CD14-positive monocyte (primary cell): Measurements from ENCODE around the gene ERBB4. TPM values are rescaled to one million over a fixed set of nuclear protein-coding genes. Genes with fewer than 3 reads are reported as not detected.

ENCODE experiments used
- DNase-seq, 3 donors: peaks; one replicate each; pipeline ENCODE4 v3.0.0-alpha.2; 2011 to 2022
- H2AFZ ChIP-seq: 2 replicates; pipeline ENCODE4 v1.6.0; 2012; ENCODE audit warnings: mild to moderate bottlenecking, low read depth, low read length, inconsistent platforms; ENCODE audit not compliant: insufficient read depth, poor library complexity, severe bottlenecking
- H3K27ac ChIP-seq, 2 donors: 1 replicate in 1 of 2; 2 replicates in 1 of 2; pipeline ENCODE4 v1.5.1; 2012 to 2013; ENCODE audit warnings: low read length in 2 of 2, control low read depth in 1 of 2, inconsistent platforms in 1 of 2, low read depth in 1 of 2, mild to moderate bottlenecking in 1 of 2
- H3K27me3 ChIP-seq, 2 donors: one replicate each; pipeline versions ENCODE4 v1.6.0 to v1.6.1; 2011 to 2013; ENCODE audit warnings: low read length in 2 of 2; ENCODE audit not compliant: control insufficient read depth in 2 of 2, insufficient read depth in 2 of 2
- H3K36me3 ChIP-seq, 2 donors: replicated peaks in 1 of 2; 1 replicate in 1 of 2; 2 replicates in 1 of 2; pipeline versions ENCODE4 v1.5.1 to v1.6.1; 2012 to 2013; ENCODE audit warnings: low read length in 2 of 2, control low read depth in 1 of 2, inconsistent platforms in 1 of 2, mild to moderate bottlenecking in 1 of 2; ENCODE audit not compliant: insufficient read depth in 2 of 2, control insufficient read depth in 1 of 2
- H3K4me1 ChIP-seq, 2 donors: 1 replicate in 1 of 2; 2 replicates in 1 of 2; pipeline versions ENCODE4 v1.5.1 to v1.6.1; 2012 to 2013; ENCODE audit warnings: low read length in 2 of 2, control low read depth in 1 of 2, inconsistent platforms in 1 of 2, mild to moderate bottlenecking in 1 of 2, moderate library complexity in 1 of 2; ENCODE audit not compliant: insufficient read depth in 2 of 2, control insufficient read depth in 1 of 2
- H3K4me2 ChIP-seq: replicated peaks from 2 replicates; pipeline ENCODE3; 2012; ENCODE audit warnings: low read length, moderate library complexity, mild to moderate bottlenecking; ENCODE audit not compliant: poor library complexity, severe bottlenecking; ENCODE audit errors: extremely low read depth
- H3K4me3 ChIP-seq, 3 experiments: fragments of 200-600 bp in 1 of 3; sonication (generic) in 1 of 3; replicated peaks in 1 of 3; 1 replicate in 2 of 3; 2 replicates in 1 of 3; pipeline ENCODE4 v1.5.1; 2011 to 2013; ENCODE audit warnings: low read length in 3 of 3, mild to moderate bottlenecking in 3 of 3, control low read depth in 2 of 3, low read depth in 2 of 3, inconsistent platforms in 1 of 3, moderate library complexity in 1 of 3
- H3K79me2 ChIP-seq: 2 replicates; pipeline ENCODE4 v1.6.0; 2012; ENCODE audit warnings: mild to moderate bottlenecking, control low read depth, inconsistent platforms, low read length, moderate library complexity; ENCODE audit not compliant: insufficient read depth
- H3K9ac ChIP-seq: 2 replicates; pipeline ENCODE4 v1.6.0; 2017; ENCODE audit warnings: low read length, mild to moderate bottlenecking; ENCODE audit not compliant: insufficient read depth, poor library complexity, severe bottlenecking
- H3K9me3 ChIP-seq, 2 donors: replicated peaks in 1 of 2; 1 replicate in 1 of 2; 2 replicates in 1 of 2; pipeline versions ENCODE4 v1.5.1 to v1.6.1; 2012 to 2013; ENCODE audit warnings: low read length in 2 of 2, control low read depth in 1 of 2; ENCODE audit not compliant: control insufficient read depth in 1 of 2, insufficient read depth in 1 of 2
- H4K20me1 ChIP-seq: 2 replicates; pipeline ENCODE4 v1.6.0; 2012; ENCODE audit warnings: mild to moderate bottlenecking, low read length, control low read depth, moderate library complexity; ENCODE audit not compliant: insufficient read depth
- H3K27ac Mint-ChIP-seq, 7 donors: one replicate each; pipeline ENCODE4 v1.8.0; 2020; ENCODE audit warnings: mild to moderate bottlenecking in 7 of 7, mixed read lengths in 7 of 7, moderate library complexity in 6 of 7, inconsistent platforms in 2 of 7
- H3K27me3 Mint-ChIP-seq, 3 donors: one replicate each; pipeline ENCODE4 v1.8.0; 2021 to 2022; ENCODE audit warnings: low read depth in 3 of 3, mild to moderate bottlenecking in 3 of 3, mixed read lengths in 3 of 3, moderate library complexity in 3 of 3, inconsistent platforms in 1 of 3
- H3K36me3 Mint-ChIP-seq, 2 donors: one replicate each; pipeline ENCODE4 v1.8.0; 2020; ENCODE audit warnings: mixed read lengths in 2 of 2, inconsistent platforms in 1 of 2, mild to moderate bottlenecking in 1 of 2
- H3K4me1 Mint-ChIP-seq: one replicate; pipeline ENCODE4 v1.8.0; 2020; ENCODE audit warnings: mild to moderate bottlenecking, mixed read lengths
- H3K4me3 Mint-ChIP-seq, 2 donors: one replicate each; pipeline ENCODE4 v1.8.0; 2020; ENCODE audit warnings: mild to moderate bottlenecking in 2 of 2, mixed read lengths in 2 of 2, moderate library complexity in 1 of 2
- H3K9me3 Mint-ChIP-seq, 7 donors: one replicate each; pipeline ENCODE4 v1.8.0; 2020 to 2022; ENCODE audit warnings: mixed read lengths in 7 of 7, mild to moderate bottlenecking in 6 of 7, moderate library complexity in 6 of 7, inconsistent platforms in 2 of 7
- WGBS: methylation state at CpG from one replicate; pipeline ENCODE4 v1.1.5; 2013; ENCODE audit warnings: missing lambda C conversion rate; ENCODE audit not compliant: insufficient coverage; 5-methylcytosine and 5-hydroxymethylcytosine counted together
- intact Hi-C, 2 donors: fragments of 100-400 bp; cut with micrococcal nuclease; formaldehyde crosslinking; loops; one replicate each; pipeline versions ENCODE4 v1.15.0 to v1.15.1; 2023
- polyA plus RNA-seq, 3 donors: library from polyadenylated mRNA; depleted of rRNA in 1 of 3; unstranded in 2 of 3; stranded (reverse) in 1 of 3; fragments of 300-500 nt in 2 of 3; fragments of >200 nt in 1 of 3; fragmentation: Illumina TruSeq in 2 of 3; gene quantifications; 1 replicate in 2 of 3; 2 replicates in 1 of 3; pipeline ENCODE4 v1.2.3, GENCODE V29; 2012 to 2021
- TF ChIP-seq, protein P1 (sequence below): fragments of 200-600 bp; IDR thresholded peaks from one replicate; pipeline ENCODE4 v1.8.0; 2022; ENCODE audit warnings: antibody characterized with exemption, mild to moderate bottlenecking

Gene ERBB4
- polyA plus RNA-seq, 3 donors, result not detected

- no peaks in the 10 kb centered on the region for H4K20me1 ChIP-seq
- no peak overlapping the region for H3K4me3 Mint-ChIP-seq
- H3K27ac Mint-ChIP-seq, result peak overlapping the region in 1 of 7 donors; percentile 28
- H3K27me3 Mint-ChIP-seq, result no peaks in the 10 kb centered on the region
- H3K9ac ChIP-seq, result no peak overlapping the region
- H3K4me3 ChIP-seq, result no peak overlapping the region
- H3K4me1 Mint-ChIP-seq, result no peaks in the 10 kb centered on the region
- H3K36me3 ChIP-seq, result no peaks in the 10 kb centered on the region
- 96% methylated on average over 10 of the region's 10 CpGs for WGBS
- no peak for DNase-seq
- peaks cover 0 to 3% of the 10 kb centered on the region in 2 donors for H3K9me3 ChIP-seq
- intact Hi-C loops, result no loop called here
- no peak overlapping the region for H3K27ac ChIP-seq
- H3K9me3 Mint-ChIP-seq, result peaks cover 0 to 4% (median 0%) of the 10 kb centered on the region in 7 donors
- no peaks in the 10 kb centered on the region for H3K4me1 ChIP-seq
- no peaks in the 10 kb centered on the region for H3K79me2 ChIP-seq
- no peak overlapping the region for H3K4me2 ChIP-seq
- TF ChIP-seq, protein P1, sequence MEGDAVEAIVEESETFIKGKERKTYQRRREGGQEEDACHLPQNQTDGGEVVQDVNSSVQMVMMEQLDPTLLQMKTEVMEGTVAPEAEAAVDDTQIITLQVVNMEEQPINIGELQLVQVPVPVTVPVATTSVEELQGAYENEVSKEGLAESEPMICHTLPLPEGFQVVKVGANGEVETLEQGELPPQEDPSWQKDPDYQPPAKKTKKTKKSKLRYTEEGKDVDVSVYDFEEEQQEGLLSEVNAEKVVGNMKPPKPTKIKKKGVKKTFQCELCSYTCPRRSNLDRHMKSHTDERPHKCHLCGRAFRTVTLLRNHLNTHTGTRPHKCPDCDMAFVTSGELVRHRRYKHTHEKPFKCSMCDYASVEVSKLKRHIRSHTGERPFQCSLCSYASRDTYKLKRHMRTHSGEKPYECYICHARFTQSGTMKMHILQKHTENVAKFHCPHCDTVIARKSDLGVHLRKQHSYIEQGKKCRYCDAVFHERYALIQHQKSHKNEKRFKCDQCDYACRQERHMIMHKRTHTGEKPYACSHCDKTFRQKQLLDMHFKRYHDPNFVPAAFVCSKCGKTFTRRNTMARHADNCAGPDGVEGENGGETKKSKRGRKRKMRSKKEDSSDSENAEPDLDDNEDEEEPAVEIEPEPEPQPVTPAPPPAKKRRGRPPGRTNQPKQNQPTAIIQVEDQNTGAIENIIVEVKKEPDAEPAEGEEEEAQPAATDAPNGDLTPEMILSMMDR, result no peak
- no peaks in the 10 kb centered on the region for H3K27me3 ChIP-seq
- no peak overlapping the region for H2AFZ ChIP-seq
- H3K36me3 Mint-ChIP-seq, result no peaks in the 10 kb centered on the region
Measured at GRCh38 chr2:211329882-211330281, 1208.7 kb downstream of the ERBB4 start.

GRCh38 chr2:211329421-211329820, 1209.2 kb downstream of the ERBB4 start:
- peaks cover 0 to 3% of the 10 kb centered on the region in 2 donors for H3K9me3 ChIP-seq
- DNase-seq, result no peak
- no peak overlapping the region for H3K27ac Mint-ChIP-seq
- H3K27me3 ChIP-seq, result no peaks in the 10 kb centered on the region
- TF ChIP-seq, protein P1, result no peak
- H3K4me3 Mint-ChIP-seq, result no peak overlapping the region
- H3K27me3 Mint-ChIP-seq, result no peaks in the 10 kb centered on the region
- no peaks in the 10 kb centered on the region for H3K4me1 ChIP-seq
- H3K27ac ChIP-seq, result no peak overlapping the region
- no peaks in the 10 kb centered on the region for H3K36me3 Mint-ChIP-seq
- intact Hi-C loops, result no loop called here
- WGBS, result 80% methylated on average over 1 of the region's 4 CpGs
- no peaks in the 10 kb centered on the region for H3K79me2 ChIP-seq
- no peaks in the 10 kb centered on the region for H3K36me3 ChIP-seq
- H2AFZ ChIP-seq, result no peak overlapping the region
- peaks cover 0 to 4% (median 0%) of the 10 kb centered on the region in 7 donors for H3K9me3 Mint-ChIP-seq
- H3K9ac ChIP-seq, result no peak overlapping the region
- no peaks in the 10 kb centered on the region for H4K20me1 ChIP-seq
- H3K4me2 ChIP-seq, result no peak overlapping the region
- no peaks in the 10 kb centered on the region for H3K4me1 Mint-ChIP-seq
- no peak overlapping the region for H3K4me3 ChIP-seq
